ENCODE results near the gene PRICKLE4. TPM values are rescaled to one million over a fixed set of nuclear protein-coding genes. Genes with fewer than 3 reads are reported as not detected.
A peak's percentile ranks its signal among the peaks of the same experiment; 100 is the strongest.

The PRICKLE4 gene
- total and polyA plus RNA-seq, 2 donors (not counting 1 experiment from before 2014, with no cell fraction given), result 0.60 TPM; not detected in 1

DNA sequence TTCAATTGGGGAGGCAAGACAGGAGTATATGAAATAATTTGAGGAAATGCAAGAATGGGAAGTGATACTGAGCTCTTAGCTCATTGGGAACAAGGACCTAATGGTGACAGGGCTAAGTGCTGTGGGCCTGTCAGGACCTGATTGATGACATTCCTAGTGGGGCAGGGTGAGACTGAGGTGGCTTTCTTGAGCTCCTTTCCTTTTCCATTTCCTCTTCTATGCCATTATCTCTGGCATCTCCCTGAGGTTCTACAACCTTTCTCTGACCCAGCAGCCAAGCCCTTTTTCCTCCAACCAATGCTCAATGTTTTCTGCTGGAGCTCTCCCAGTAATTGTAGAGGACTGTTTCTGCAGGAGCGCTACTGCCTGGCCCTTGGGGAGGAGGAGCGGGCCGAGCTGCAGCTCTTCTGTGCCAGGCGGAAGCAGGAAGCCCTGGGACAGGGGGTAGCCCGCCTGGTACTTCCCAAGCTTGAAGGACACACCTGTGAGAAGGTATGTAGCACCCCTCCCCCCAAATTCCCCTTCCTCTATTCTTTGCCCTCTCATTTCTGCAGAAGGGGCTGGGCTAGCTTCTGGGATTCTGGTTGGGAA, 4.1 kb downstream of the PRICKLE4 start:
- H3K9ac ChIP-seq (ENCODE audit: low read length), result no peak overlapping the region
- no peaks in the 10 kb centered on the region for H3K9me3 ChIP-seq (ENCODE audit: control extremely low read depth in 1 of 3, control insufficient read depth in 2 of 3, insufficient read depth in 1 of 3, low read length in 2 of 3)
- POLR2A ChIA-PET, result no interaction called here
- H3K27me3 ChIP-seq (replicated peaks in 1 of 4; ENCODE audit: control extremely low read depth in 1 of 4, control insufficient read depth in 3 of 4, insufficient read depth in 4 of 4, low read length in 3 of 4), result no peaks in the 10 kb centered on the region
- peaks cover 18% of the 10 kb centered on the region for H3K79me2 ChIP-seq (ENCODE audit: control insufficient read depth, insufficient read depth, low read length)
- H3K27ac ChIP-seq (ENCODE audit: low read length in 2 of 2), result no peak overlapping the region
- CTCF ChIA-PET, result interaction anchor here (0.7 to 10.0 kb wide), 12 partner anchors 9 to 432 kb away, joined by 3 to 198 read pairs (median 4); partner anchors contain the start of genes BYSL, MED20, TAF8 and USP49
- H4K20me1 ChIP-seq (ENCODE audit: control insufficient read depth, insufficient read depth, low read length, poor library complexity, severe bottlenecking), result peaks cover 14% of the 10 kb centered on the region
- Mint-ChIP-seq H3K4me3 (peak overlapping the region; percentile 44), H3K4me1 (peaks cover 43% of the 10 kb centered on the region), H3K27ac (no peak overlapping the region), H3K9me3 (ENCODE audit: insufficient read depth) (no peaks in the 10 kb centered on the region), H3K27me3 (no peaks in the 10 kb centered on the region)
- TF ChIP-seq EZH2 (IDR thresholded peaks at IDR 0.05; ENCODE audit: borderline replicate concordance, insufficient read depth, low read depth, low read length, poor library complexity, severe bottlenecking), result no peak
- TF ChIP-seq, protein P1, sequence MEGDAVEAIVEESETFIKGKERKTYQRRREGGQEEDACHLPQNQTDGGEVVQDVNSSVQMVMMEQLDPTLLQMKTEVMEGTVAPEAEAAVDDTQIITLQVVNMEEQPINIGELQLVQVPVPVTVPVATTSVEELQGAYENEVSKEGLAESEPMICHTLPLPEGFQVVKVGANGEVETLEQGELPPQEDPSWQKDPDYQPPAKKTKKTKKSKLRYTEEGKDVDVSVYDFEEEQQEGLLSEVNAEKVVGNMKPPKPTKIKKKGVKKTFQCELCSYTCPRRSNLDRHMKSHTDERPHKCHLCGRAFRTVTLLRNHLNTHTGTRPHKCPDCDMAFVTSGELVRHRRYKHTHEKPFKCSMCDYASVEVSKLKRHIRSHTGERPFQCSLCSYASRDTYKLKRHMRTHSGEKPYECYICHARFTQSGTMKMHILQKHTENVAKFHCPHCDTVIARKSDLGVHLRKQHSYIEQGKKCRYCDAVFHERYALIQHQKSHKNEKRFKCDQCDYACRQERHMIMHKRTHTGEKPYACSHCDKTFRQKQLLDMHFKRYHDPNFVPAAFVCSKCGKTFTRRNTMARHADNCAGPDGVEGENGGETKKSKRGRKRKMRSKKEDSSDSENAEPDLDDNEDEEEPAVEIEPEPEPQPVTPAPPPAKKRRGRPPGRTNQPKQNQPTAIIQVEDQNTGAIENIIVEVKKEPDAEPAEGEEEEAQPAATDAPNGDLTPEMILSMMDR (IDR thresholded peaks at IDR 0.05), result no peak
- ATAC-seq (ENCODE audit: low read depth) (no peak), DNase-seq (peak; percentile 43)
- no peak overlapping the region for H3K4me2 ChIP-seq (replicated peaks; ENCODE audit: low read depth, low read length, poor library complexity, severe bottlenecking)
- H3K4me1 ChIP-seq (ENCODE audit: control insufficient read depth in 2 of 2, insufficient read depth in 2 of 2, low read length in 2 of 2), result peaks cover 23 to 38% of the 10 kb centered on the region in 2 donors
- intact Hi-C loops (cut with micrococcal nuclease), result loop anchor here (10.0 kb wide), 1 partner anchor 940 kb away; the partner anchor contains the start of gene PRPH2
- no peak overlapping the region for H2AFZ ChIP-seq (ENCODE audit: insufficient read depth, low read depth, low read length, poor library complexity, severe bottlenecking)
- WGBS (ENCODE audit: insufficient coverage), result 82% methylated on average over 4 of the region's 5 CpGs
- H3K36me3 ChIP-seq (replicated peaks in 1 of 2; ENCODE audit: control extremely low read depth in 1 of 2, control insufficient read depth in 1 of 2, extremely low read depth in 1 of 2, insufficient read depth in 2 of 2, low read length in 1 of 2), result peaks cover 0 to 9% of the 10 kb centered on the region in 2 experiments
- H3K4me3 ChIP-seq (ENCODE audit: control extremely low read depth in 1 of 5, extremely low read depth in 1 of 5, insufficient read depth in 1 of 5, low read depth in 2 of 5, low read length in 4 of 5), result no peak overlapping the region

DNA sequence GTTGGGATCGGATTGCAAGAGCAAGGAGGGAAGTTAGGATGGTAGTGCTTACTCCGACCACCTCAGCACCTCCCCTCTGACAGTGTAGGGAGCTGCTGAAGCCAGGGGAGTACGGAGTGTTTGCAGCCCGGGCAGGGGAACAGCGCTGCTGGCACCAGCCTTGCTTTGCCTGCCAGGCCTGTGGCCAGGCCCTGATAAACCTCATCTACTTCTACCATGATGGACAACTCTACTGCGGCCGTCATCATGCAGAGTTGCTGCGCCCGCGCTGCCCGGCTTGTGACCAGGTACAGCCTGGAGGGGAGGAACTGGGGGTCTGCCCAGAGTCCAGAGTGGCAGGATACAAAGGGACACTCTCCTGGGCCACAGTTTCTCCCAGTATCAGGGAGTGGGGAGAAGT, 4.7 kb downstream of the PRICKLE4 start:
- 100% methylated on average over 9 of the region's 11 CpGs for WGBS (ENCODE audit: insufficient coverage)
- no peak overlapping the region for H3K27ac Mint-ChIP-seq
- H3K79me2 ChIP-seq (ENCODE audit: control insufficient read depth, insufficient read depth, low read length), result peaks cover 21% of the 10 kb centered on the region
- H3K4me1 ChIP-seq (ENCODE audit: control insufficient read depth in 2 of 2, insufficient read depth in 2 of 2, low read length in 2 of 2), result peaks cover 23 to 38% of the 10 kb centered on the region in 2 donors
- TF ChIP-seq, protein P1 (IDR thresholded peaks at IDR 0.05), result no peak
- TF ChIP-seq EZH2 (IDR thresholded peaks at IDR 0.05; ENCODE audit: borderline replicate concordance, insufficient read depth, low read depth, low read length, poor library complexity, severe bottlenecking), result no peak
- H3K4me2 ChIP-seq (replicated peaks; ENCODE audit: low read depth, low read length, poor library complexity, severe bottlenecking), result no peak overlapping the region
- H3K27me3 Mint-ChIP-seq, result no peaks in the 10 kb centered on the region
- no peak overlapping the region for H3K27ac ChIP-seq (ENCODE audit: low read length in 2 of 2)
- ATAC-seq (ENCODE audit: low read depth) (no peak), DNase-seq (no peak)
- H3K4me1 Mint-ChIP-seq, result peaks cover 40% of the 10 kb centered on the region
- peaks cover 14% of the 10 kb centered on the region for H4K20me1 ChIP-seq (ENCODE audit: control insufficient read depth, insufficient read depth, low read length, poor library complexity, severe bottlenecking)
- H3K9me3 Mint-ChIP-seq (ENCODE audit: insufficient read depth), result no peaks in the 10 kb centered on the region
- ChIA-PET POLR2A (interaction anchor here (0.6 to 1.1 kb wide), 2 partner anchors 136 to 1160 kb away, joined by 4 to 5 read pairs; partner anchors contain the start of genes BYSL and MED20), CTCF (interaction anchor here (0.6 to 10.0 kb wide), 17 partner anchors 8 to 507 kb away, joined by 3 to 198 read pairs (median 5); partner anchors contain the start of genes BYSL, MED20, TAF8 and TFEB)
- intact Hi-C loops (cut with micrococcal nuclease), result loop anchor here (10.0 kb wide), 1 partner anchor 940 kb away; the partner anchor contains the start of gene PRPH2
- no peaks in the 10 kb centered on the region for H3K9me3 ChIP-seq (ENCODE audit: control extremely low read depth in 1 of 3, control insufficient read depth in 2 of 3, insufficient read depth in 1 of 3, low read length in 2 of 3)
- peaks cover 0 to 15% of the 10 kb centered on the region in 2 experiments for H3K36me3 ChIP-seq (replicated peaks in 1 of 2; ENCODE audit: control extremely low read depth in 1 of 2, control insufficient read depth in 1 of 2, extremely low read depth in 1 of 2, insufficient read depth in 2 of 2, low read length in 1 of 2)
- no peak overlapping the region for H3K9ac ChIP-seq (ENCODE audit: low read length)
- H3K27me3 ChIP-seq (replicated peaks in 1 of 4; ENCODE audit: control extremely low read depth in 1 of 4, control insufficient read depth in 3 of 4, insufficient read depth in 4 of 4, low read length in 3 of 4), result no peaks in the 10 kb centered on the region
- no peak overlapping the region for H3K4me3 ChIP-seq (ENCODE audit: control extremely low read depth in 1 of 5, extremely low read depth in 1 of 5, insufficient read depth in 1 of 5, low read depth in 2 of 5, low read length in 4 of 5)
- peak overlapping the region; percentile 44 for H3K4me3 Mint-ChIP-seq
- H2AFZ ChIP-seq (ENCODE audit: insufficient read depth, low read depth, low read length, poor library complexity, severe bottlenecking), result no peak overlapping the region

Measured in B cell (primary cell).